HG03064 (cell line): Measurements from ENCODE around the gene EIF5A.

Source experiments
- ATAC-seq: cut with Tn5 transposase; IDR thresholded peaks from one replicate; pipeline ENCODE4 v1.9.1; 2021; ENCODE audit warnings: low read depth; ENCODE audit not compliant: unreplicated experiment

The EIF5A gene

GRCh38 chr17:7312432-7313087, 5.1 kb downstream of the EIF5A start:
- no peak for ATAC-seq

DNA sequence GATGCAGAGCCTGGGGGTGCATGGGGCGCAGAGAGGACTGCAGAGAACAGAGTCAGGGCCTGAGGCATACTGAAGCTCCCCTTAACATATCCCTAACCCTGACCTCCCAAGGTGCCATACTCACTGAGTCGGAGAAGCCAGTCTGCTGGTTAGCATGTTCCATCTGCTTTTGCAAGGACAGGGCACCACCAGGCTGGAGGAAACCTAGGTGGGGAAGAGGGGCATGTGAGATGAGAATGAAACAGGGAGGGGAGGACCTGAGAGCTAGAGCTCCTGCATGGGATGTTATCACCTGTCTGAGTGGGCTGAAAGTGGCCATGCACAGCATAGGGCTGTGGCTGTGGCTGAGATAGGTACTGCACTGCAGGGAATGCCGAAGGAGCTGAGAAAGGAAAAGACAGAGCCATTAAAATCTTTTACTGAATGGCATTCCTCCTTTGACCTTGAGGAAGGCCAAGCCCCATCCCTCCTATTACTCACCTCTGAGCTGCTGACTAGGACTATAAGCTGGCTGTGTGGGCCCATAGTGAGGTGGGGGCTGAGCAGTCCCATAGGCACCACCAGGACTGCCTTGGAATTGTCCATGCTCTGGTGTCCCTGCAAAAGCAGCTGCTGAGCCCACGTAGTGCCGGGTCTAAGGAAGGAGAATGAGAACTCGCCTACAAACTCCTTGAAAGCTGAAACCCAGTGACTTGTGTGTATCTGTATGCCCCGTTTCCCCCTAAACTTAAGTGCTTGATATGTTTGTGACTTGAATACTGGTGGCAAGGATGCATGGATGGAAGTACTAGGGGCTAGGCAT, 5.9 kb downstream of the EIF5A start:
- no peak for ATAC-seq

DNA sequence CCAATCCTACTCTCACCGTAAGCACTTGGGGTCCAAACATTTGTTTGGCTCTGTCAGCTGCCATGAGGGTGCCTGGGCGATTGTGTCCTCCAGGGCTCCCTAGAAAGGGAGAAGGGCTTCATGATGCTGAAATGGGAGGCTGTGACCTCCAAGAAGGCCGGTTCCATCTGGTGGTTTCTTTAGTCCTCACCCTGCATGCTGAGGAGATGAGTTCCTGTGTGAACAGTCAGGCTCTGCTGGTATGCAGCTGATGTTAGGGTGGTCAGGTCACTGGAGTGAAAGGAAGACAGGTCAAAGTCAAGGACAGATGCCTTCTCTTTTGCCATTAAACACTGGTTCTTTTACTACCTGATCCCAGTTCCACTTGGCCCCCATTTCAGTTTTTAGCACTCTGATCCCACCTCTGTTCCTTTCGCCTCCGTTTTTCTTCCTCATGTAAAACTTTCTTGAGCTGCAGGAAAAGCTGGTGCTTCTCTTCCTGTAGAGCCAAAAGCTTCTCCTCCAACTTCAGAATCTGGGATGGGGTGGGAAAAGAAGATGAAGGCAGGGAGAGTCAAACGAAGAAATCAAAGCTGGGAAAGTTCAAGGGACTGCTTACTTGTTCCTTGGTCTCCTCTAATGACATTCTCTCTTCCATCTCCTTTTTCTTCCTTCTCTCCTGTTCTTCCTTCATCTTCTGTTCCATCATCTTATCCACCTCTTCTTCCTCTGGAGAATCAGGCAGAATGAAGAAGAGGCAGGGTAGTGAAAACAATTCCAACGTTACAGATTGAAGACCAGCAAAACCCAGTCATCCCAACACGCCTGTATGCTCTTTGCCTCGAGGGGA, 6.7 kb downstream of the EIF5A start:
- no peak for ATAC-seq

DNA sequence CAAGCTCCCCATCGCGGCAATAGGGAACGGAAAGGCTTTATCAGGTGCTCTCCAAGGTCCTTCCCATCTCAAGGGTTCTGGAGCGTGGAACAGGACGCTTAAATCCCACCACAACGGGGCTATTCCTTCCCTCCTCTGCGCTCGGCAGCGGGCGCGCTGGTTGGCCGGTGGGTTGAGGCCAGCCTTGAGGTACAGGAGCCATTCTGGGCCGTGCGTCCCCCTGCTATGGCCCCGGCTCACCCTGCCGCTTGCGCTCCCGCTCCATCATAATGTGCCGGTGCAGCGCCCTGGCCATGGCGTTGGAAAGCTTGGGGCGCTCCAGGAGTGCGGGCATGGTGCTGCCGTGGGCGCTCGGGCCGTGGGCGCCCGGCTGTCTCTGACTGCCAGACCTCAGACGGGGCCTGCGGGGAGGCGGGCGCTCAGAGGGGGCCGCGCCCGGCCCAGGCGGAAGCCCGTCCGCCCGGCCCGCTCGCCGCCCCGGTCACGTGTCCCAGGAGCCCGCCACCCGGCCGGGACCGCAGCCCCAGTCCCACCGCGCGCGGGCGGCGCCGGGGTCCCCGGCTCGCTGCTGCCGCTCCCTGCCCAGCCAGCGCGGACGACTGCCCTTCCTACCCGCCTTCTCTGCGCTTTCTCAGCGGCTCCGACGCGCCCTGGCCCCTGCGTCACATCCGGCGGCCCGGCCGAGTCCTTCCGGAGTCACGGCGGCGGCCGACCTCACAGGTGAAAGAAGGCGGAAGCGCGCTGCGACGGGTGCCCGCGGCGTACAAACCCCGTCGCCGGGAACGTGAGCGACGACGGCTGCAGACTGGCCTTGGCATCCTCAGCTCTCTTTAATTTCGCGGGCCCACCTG, 7.5 kb downstream of the EIF5A start, which contains the start of gene GPS2:
Gene GPS2, minus strand, starts transcription at position 642 of the 851 bp plus-strand sequence. Its CDS starts 308 bp downstream, at position 334.
- ATAC-seq, result peak; percentile 54

DNA sequence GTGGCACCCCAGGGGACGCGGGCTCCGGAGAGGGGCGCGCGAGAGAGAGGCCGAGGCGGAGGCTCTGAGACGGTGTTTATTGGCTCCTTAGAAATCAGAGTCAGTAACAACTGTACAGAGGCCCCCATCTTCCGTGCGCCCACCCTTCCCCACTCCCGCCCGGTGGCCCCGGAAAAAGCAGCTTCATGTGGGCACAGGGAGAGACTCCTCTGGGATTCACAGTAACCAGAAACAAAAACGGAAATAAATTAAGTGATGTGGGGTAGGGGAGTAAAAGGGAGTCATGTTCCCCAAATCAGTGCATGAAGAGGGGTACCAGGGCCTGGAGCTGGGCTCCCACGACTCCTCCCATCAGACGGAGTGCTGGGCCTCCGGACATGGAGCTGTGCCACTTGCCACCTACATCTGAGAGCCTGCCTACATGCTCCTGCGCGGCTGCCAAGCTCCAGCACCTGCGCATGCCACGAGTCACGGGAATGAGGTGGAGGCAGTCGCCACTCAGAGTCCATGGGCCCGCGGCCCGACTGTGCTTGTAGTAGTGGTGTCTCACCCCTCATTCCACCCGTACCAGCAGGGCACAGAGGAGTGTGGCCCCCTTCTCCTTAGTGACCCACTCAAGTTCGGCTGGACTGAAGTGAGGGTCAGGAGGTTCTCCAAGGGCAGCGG, 8.3 kb downstream of the EIF5A start:
- ATAC-seq, result no peak

DNA sequence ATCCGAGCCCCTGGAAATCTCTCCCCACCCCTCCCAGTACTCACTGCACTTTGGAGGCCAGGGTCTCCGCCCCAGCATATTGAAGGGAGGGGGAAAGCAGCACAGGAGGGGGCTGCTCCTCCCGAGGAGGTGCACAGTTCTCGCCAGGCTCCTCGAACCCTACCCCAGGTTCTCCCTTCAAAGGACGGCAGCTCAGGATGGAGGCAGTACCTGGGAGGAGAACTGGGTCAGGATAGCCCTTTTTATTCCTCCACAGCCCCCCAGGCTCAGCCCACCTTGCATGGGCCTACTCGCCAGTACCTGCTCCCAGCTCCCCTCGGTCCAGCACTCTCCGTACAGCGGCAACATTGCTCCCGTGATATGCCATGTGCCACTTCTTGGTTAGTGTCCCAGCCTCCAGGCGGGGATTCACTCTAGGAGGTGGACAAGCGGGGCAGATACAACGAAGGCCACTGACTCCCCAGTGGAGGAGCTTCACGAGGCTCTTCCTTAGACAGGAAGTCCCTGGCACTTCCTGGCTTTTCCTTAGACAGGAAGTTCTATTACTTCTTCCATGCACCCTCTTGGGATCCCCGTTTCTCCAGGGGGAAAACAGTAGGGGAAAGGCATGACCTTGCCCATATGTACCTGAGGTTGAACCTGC, 9.9 kb downstream of the EIF5A start:
- no peak for ATAC-seq

DNA sequence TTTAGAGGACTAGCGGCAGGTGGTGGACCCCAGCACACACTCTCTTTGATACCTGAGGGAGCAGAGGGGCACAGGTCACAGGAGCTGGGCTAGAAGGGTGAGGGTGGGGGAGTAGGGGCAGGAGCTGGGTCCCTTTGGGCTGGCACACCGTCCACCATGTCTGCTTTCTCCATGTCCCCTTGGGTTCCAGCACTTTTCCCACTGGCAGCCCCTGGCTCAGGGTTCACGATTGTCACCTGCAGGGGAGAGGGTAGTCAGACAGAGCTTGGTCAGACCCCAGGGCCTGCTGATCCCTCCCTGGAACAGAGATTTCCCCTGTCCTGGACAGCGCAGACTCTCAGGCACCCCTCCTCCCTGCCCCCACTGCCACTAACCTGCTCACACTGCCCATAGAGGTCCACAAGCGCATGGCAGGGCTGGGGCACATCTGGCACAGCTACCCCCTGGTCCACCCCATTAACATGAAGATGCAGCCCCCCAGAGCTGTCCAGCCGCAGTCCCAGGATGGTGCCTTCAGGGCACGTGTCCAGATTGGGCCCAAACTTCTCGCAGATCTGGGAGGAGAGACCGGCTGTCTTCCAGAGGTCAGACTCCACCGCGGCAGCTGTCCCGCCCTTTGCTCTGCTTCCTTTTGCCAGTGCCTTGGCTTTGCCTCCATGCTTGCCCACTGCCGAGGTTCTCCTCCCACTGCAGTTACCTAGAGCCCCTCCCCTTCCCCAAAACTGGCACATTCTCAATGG, 10.9 kb downstream of the EIF5A start:
- no peak for ATAC-seq

DNA sequence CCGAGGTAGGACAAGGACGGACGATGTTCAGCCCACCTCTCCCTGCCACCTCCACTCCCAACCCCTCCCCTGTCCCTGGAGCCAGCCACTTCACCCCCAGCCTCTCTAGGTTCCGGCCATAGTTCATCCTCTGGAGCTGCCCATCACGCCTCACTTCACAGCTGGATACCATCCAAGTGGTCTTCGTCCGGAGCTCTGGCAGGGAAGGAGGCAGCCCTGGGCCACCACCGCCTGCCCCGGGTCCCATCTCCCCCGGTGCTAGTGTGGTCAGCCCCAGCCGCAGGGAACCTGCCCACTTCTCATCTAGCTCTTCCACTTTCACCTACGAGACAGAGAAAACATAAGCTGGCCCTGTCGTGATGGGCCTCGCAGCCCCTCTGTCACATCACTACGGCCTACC, 14.0 kb downstream of the EIF5A start:
- ATAC-seq, result no peak

DNA sequence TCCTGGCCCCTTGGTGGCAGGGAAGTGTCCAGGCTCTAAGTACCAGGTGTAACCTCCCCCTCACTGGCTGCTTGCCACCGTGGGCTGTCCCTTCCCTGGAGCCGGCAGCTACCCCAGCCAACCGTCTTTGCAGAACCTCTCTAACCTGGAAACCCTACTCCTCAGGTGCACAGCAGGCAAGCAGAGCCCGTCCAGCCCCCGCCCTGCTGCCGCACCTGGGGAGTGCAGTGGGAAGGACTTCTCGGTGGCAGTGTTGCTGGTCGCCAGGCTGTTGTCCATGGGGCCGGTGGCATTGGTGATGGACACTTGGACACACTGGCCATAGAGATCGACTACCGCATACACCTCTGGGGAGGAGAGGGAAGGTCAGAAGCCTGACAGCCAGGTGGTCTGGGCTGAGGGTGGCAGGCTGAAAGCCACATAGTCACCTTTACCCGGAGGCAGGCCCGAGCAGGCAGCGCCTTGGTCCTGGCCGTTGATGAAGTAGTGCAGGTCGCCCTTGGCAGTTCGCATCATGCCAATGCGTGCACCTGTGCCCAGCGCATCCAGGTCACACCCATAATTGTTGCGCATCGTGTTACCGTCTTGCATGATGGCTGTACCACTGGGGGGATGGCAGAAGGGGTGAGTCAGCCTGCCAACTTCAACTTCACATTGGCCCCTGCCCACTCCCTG, 15.2 kb downstream of the EIF5A start:
- ATAC-seq, result no peak

- no peak for ATAC-seq
Measured at GRCh38 chr17:7323731-7324437, 16.5 kb downstream of the EIF5A start.

GRCh38 chr17:7324438-7324779, 17.0 kb downstream of the EIF5A start:
- no peak for ATAC-seq

DNA sequence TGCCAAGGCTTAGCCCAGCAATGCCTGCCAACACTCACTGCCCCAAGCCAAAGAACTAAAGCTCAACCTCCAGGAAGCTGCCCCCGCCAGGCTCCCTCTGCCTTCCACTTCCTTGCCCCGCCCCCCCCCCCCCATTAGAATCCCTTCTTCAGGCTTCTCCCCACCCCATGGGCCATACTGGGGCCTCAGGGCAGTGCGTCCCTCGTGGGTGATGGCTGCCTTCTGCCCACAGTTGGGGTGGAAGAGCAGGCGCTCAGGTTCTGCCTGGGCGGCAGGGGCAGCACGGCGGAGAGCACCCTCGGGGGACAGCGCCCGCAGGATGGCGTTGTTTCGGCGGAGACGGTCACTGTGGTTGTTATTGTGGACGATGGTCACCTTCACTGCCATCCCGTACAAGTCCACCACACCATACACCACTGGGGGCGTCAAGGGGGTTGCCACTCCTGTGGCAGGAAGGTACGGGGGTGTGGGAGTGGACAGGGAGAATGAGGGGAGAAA, 17.7 kb downstream of the EIF5A start:
- no peak for ATAC-seq

DNA sequence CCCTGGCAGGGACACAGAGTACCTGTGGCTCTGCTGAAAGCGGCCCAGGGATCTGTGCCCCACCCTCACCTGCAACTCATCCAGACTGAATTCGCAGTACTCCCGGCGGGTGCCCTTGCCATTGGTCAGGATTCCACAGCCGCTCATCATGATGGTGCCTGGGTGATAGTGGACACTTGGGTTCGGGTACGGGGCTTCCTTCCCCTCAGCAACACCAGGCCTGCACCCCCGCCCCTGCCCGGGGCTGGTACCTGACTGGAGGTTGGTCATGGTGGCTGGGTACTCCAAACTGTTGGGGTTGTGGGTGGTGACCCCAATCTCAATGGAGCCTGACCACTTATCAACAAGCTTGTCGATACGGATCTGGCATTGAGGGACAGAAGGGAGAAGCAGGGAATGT, 18.8 kb downstream of the EIF5A start:
- ATAC-seq, result no peak

DNA sequence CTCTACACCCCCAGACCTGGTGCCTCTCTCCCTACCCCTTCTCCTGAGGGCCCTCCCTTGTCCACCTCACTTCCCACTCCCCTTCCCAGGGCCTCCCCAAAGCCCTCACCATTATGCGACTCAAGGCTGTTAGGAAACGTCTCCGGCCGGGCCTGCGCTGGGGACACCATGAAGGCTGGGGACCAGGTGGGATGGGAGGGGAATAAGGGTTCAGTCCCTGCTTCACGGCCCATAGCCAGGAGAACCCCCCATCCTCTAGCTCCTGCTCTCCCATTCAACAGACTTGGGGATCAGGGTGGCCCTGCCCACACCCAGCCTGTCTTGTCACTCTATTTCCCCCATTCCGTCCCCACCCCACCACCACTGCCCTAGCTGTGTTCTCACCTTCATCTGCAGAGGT, 19.6 kb downstream of the EIF5A start:
- ATAC-seq, result no peak

DNA sequence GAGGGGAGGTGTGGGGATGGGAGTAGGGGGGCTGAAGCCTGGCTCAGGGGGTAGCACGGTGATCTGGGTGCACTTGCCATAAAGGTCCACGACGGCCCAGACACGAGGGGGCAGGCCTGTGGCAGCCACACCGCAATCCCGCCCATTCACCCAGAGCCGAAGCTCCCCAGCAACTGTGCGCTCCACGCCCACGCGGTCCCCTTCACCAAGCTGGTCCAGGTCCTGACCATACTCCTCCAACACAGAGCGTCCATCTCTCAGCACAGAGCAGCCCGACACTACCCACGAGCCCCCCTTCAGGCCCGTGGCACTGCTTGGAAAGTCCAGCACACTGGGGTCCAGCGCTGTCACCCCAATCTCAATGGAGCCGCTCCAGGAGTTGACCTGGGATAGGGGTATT, 20.1 kb downstream of the EIF5A start:
- no peak for ATAC-seq

DNA sequence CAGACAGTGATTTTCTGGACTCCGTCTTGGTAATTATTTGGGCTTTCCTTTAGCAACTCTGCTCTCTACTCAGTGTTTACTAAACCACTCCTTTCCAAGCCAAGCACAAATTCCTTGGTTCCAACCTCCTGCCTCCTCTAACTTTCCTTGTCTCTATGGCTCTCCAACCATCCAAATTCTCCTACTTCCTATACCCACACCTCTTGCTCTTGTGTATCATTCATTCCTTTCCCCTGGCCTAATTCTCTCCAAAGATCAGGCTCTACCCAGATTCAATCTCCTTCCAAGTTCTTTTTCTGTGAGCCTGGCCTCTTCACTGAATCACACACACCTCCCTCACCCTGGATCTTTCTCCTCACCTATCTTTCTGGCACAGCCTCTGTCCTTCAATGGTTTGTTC, 20.6 kb downstream of the EIF5A start:
- no peak for ATAC-seq

DNA sequence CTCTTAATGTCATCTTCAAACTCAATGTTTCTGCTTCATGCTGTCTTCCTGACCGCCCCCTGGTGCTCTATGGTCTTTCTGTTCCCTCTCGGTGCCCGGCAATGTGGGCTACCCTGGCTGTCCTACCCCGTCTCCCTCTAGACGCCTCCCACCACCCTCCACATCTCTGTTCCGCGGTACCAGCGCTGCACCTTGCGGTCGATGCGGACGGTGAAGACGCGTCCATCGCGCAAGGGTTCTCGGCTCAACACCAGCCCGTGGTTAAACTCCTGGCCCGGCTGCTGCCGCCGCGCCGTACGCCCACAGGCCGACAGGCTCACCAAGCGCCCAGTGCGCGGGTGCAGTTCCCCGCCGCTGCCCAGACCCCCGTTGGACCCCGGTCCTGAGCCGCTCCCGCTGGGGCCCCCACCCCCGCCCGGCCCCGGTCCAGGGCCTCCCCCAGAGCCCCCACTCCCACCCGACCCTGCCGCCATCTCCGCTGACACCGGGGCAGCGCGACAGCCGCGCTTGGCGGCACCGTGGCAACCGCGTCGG, 21.5 kb downstream of the EIF5A start, which contains the start of gene NEURL4:
Gene NEURL4, minus strand, starts transcription at position 496 of the 534 bp plus-strand sequence. Its CDS starts 23 bp downstream, at position 473.
- ATAC-seq, result no peak
